Skeletal muscle cell (primary cell): ENCODE data around the gene VAV2.

Source experiments
- DNase-seq: peaks from one replicate; pipeline ENCODE4 v3.0.0-alpha.2; 2010; ENCODE audit warnings: low read depth
- H3K4me3 ChIP-seq: 2 replicates; pipeline ENCODE4 v1.5.1; 2011; ENCODE audit warnings: low read depth, mild to moderate bottlenecking, control low read depth, low read length, moderate library complexity

VAV2 gene

GRCh38 chr9:133973791-133974630 is 18.1 kb downstream of the VAV2 start:
- H3K4me3 ChIP-seq = no peak overlapping the region
- DNase-seq = no peak

DNA sequence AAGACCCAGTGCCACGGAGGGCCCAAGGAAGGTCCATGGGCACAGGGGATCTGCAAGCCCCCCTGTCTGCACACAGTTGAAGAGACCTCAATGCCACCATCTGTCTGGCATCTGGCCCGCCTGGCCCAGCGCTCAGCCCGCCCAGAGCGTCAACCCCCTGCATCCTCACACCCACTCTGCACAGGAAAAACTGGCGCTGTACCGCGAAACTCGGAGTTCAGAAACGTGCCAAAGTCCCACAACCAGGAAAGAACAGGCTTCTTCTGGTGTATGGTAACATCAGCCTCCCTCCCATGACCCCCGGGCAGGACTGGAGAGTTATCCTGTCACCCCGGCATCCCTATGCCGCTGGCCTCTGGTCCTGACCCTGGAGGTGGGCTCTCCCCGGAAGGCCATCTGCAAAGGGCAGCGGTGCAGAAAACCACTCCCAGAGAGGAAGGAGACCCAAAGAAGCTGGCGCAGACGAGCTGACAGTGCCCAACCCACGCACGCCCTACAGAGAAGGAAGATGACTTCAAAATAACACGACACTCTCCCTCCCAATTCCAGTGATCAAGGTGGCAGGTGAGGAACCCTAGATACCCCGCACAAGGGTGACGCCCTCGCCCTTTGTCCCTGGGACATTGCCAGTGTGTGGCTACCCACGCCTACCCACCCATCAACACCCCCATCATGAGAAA is 18.9 kb downstream of the VAV2 start:
- no peak for DNase-seq

GRCh38 chr9:133971981-133972941 is 19.9 kb downstream of the VAV2 start:
- no peak for DNase-seq
- H3K4me3 ChIP-seq = no peak overlapping the region

More for the DNA sequence above, 18.9 kb downstream of the VAV2 start:
- H3K4me3 ChIP-seq = no peak overlapping the region

DNA sequence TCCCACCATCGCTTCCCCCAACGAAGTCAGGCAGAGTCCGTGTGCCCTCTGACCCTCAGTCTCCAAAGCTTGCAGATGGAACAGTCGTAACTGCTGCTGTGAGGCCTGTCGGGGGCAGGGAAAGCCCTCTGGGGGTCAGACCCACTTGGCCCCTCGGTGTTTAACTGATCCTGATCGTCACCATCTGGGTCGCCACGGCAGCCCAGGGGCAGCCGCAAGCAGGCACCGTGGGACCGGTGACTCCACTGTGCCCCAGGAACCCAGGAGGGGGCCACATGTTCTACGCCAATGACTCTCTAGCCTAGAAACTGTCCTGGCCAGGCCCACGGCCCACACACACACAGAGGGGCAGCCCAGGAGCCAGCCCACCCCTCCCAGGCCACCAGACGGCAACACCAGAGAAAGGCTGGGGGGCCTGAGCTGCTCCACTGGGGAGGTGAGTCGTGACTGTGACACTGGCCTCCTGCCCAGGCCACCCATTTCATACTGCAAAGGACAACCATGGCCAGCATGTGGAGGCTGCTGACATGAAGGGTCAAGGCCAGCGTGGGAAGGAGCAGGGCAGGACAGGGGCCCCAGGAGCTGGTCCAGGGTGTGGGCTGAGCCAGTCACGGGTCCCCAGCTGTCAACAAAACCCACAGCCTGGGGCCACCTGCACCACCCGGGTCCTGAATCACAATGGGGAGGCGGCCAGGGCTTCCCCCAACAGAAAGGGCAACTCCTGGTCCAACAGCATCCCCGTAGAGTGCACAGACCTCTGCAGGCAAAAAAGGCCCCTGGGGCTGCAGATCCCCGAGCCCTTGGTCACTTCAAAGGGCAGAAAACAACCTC is 20.8 kb downstream of the VAV2 start:
- DNase-seq = no peak
- no peak overlapping the region for H3K4me3 ChIP-seq

GRCh38 chr9:133970581-133971058 is 21.5 kb downstream of the VAV2 start:
- no peak overlapping the region for H3K4me3 ChIP-seq

DNA sequence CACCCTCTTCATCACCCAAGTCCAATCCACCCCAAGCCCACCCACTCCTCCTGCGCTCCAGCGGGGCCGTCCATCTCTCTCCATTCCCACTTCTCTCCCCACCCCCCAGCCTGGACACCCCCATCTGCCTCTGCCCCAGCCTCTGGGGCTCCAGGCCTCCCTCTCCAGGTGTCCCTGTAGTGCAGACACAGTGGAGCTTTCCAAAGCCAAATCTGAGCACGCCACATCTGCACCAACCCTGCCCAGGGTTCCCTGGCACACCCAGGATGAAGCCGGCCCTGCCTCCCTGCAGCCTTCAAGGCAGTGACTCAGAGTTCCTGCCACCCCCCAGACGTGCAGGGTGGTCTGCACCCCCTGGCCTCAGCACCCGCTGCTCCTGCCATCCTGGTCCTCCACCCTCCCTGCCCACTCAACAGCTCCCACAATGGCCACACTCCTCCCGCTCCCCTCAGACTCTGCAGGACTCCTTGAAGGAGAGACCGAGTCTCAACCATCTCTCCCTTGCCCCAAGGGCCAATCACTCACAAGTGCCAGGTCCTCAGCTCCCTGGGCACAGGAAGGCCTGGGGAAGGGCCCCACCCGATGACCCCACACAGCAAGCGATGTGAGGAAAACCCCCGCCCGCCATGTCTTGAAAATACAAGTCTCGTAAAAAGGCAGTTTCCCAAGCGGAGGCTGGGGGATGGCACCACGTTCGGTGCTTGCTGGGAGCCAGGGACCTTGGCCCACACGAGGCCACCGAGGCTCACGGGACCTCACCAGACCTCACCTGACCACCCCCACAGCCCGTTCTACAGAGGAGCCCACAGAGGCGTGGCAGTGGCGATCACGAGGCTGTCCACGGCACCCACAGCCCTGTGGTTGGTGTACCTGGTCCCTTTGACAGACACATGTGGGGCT is 22.2 kb downstream of the VAV2 start:
- DNase-seq = no peak

More at GRCh38 chr9:133970581-133971058, 21.5 kb downstream of the VAV2 start:
- no peak for DNase-seq

DNA sequence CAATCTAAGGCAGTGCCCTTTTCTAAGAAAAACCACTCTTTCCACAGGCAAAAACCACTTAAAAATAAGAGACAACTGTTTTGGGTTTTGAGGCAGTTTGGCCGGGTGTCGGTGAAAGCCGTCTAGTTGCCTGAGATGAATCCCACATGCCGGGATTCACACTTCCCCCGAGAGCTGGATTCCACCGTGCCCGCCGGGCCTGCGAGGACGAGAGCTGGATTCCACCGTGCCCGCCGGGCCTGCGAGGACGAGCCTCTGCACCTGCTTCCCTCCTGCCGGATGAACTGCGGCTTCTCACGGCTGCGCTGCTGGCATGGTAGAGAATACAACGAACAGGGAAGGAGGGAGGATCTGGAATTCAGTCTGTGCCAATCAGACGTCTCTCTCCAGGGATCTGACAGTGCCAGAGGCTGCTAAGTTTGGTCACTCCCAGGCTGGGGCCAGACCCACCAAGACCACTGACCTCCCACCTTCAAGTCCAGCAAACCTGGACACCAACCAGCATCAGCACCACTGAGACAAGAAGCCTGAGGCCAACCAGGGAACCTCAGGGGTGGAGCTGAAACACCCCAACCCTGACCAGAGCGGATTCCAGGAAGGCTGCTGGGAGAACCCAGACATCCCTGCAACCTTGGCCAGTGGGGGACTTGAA is 23.0 kb downstream of the VAV2 start:
- no peak overlapping the region for H3K4me3 ChIP-seq
- DNase-seq = no peak

More for the DNA sequence above, 22.2 kb downstream of the VAV2 start:
- no peak overlapping the region for H3K4me3 ChIP-seq

GRCh38 chr9:133968428-133968827 is 23.7 kb downstream of the VAV2 start:
- no peak for DNase-seq
- H3K4me3 ChIP-seq = no peak overlapping the region

- DNase-seq = no peak
- H3K4me3 ChIP-seq = no peak overlapping the region
Observed at GRCh38 chr9:133967024-133967741, 24.9 kb downstream of the VAV2 start.

- no peak overlapping the region for H3K4me3 ChIP-seq
- DNase-seq = no peak
Observed at GRCh38 chr9:133964463-133964862, 27.7 kb downstream of the VAV2 start.

GRCh38 chr9:133963166-133963565 is 29.0 kb downstream of the VAV2 start:
- no peak for DNase-seq
- no peak overlapping the region for H3K4me3 ChIP-seq

- DNase-seq = no peak
- H3K4me3 ChIP-seq = no peak overlapping the region
Observed at GRCh38 chr9:133962341-133962740, 29.8 kb downstream of the VAV2 start.

DNA sequence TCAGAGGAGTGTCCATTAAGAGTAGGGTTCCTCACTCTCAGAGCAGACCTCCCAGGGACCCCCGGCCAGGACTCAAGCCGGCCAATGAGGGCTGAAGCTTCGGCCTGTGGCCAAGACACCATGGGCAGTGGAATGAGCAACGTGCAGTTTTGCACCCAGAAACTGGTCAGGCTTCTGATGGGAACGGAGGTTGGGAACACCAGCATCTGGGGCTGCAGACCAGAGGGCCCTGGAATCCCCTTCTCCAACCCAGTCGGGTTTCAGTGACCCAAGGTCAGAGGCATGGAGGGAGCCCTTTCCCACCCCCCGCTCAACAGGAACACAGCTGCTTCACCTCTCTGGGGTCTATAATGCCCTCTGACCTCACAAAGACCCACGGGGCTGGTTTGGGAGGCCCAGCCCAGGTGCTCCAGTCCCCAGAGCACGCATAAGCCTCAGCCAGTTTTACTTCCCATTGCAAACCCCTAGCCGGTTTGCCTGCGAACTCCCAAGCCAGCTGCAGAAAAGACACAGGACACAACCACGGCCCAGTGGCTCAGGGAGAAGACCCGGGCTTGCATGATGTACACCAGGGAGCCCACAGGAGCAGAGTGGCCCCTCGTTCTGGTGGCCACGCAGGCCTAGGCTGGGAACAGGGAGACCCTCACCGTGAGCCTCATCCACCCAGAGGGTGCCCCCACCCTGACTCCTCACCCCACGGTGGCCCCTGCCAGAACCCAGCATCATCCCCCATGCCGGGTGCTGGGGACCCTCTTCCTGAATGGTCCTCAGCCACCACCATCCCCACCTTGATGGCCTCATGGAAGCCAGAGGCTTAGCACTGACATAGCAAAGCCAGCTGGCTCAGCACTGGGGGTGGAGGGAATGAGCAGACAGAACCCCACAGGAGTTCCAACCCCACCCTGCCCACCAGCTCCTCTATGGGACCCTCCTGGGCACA is 30.6 kb downstream of the VAV2 start:
- H3K4me3 ChIP-seq = no peak overlapping the region
- no peak for DNase-seq

- DNase-seq = no peak
- H3K4me3 ChIP-seq = no peak overlapping the region
Observed at GRCh38 chr9:133960568-133961129, 31.5 kb downstream of the VAV2 start.

- H3K4me3 ChIP-seq = no peak overlapping the region
- no peak for DNase-seq
Observed at GRCh38 chr9:133959966-133960567, 32.1 kb downstream of the VAV2 start.
